OCI-LY1 (cell line): ENCODE data around the gene KANK4.

Experiments
- H2AFZ ChIP-seq: fragments of 200-600 bp; sonication (generic), shearing (Covaris generic); 2 replicates; pipeline ENCODE4 v1.6.0; 2014; ENCODE audit warnings: antibody characterized with exemption, mild to moderate bottlenecking, low read length
- H3F3A ChIP-seq: fragments of 200-600 bp; sonication (generic), shearing (Covaris generic); 2 replicates; pipeline ENCODE4 v1.6.0; 2014; ENCODE audit warnings: mild to moderate bottlenecking, antibody characterized with exemption, low read length, moderate library complexity; ENCODE audit not compliant: insufficient read depth
- H3K27ac ChIP-seq: fragments of 200-600 bp; sonication (generic); 2 replicates; pipeline ENCODE4 v1.5.1; 2014; ENCODE audit warnings: low read length, mixed run types, mild to moderate bottlenecking, low read depth; ENCODE audit not compliant: poor library complexity, severe bottlenecking
- H3K27me3 ChIP-seq: fragments of 200-600 bp; sonication (generic); 2 replicates; pipeline ENCODE4 v1.6.0; 2014; ENCODE audit warnings: antibody characterized with exemption, mild to moderate bottlenecking, low read length, moderate library complexity; ENCODE audit not compliant: insufficient read depth
- H3K36me3 ChIP-seq: fragments of 200-600 bp; sonication (generic); 2 replicates; pipeline ENCODE4 v1.6.1; 2014; ENCODE audit warnings: mild to moderate bottlenecking, antibody characterized with exemption, low read length, moderate library complexity, mixed read lengths; ENCODE audit not compliant: insufficient read depth
- H3K4me1 ChIP-seq: fragments of 200-600 bp; sonication (generic); 2 replicates; pipeline ENCODE4 v1.5.1; 2014; ENCODE audit warnings: mild to moderate bottlenecking, low read length, moderate library complexity; ENCODE audit not compliant: insufficient read depth, severe bottlenecking
- H3K4me2 ChIP-seq: fragments of 200-600 bp; sonication (generic), shearing (Covaris generic); 2 replicates; pipeline ENCODE4 v1.6.1; 2014; ENCODE audit warnings: low read length
- H3K4me3 ChIP-seq: fragments of 200-600 bp; sonication (generic); 2 replicates; pipeline ENCODE4 v1.5.1; 2014; ENCODE audit warnings: low read length, low read depth, mild to moderate bottlenecking, mixed read lengths; ENCODE audit not compliant: poor library complexity, severe bottlenecking
- H3K79me2 ChIP-seq: fragments of 200-600 bp; shearing (Covaris generic); 2 replicates; pipeline ENCODE4 v1.6.1; 2016; ENCODE audit warnings: mixed run types, low read length, mixed read lengths; ENCODE audit not compliant: insufficient read depth
- H3K9ac ChIP-seq: fragments of 200-600 bp; sonication (generic), shearing (Covaris generic); 2 replicates; pipeline ENCODE4 v1.6.1; 2014; ENCODE audit warnings: mild to moderate bottlenecking, low read length, mixed read lengths
- H3K9me2 ChIP-seq: fragments of 200-600 bp; sonication (generic), shearing (Covaris generic); 2 replicates; pipeline ENCODE4 v1.6.1; 2014; ENCODE audit warnings: low read depth, mild to moderate bottlenecking, low read length, mixed read lengths
- H3K9me3 ChIP-seq: fragments of 200-600 bp; shearing (Covaris generic); 2 replicates; pipeline ENCODE4 v1.6.1; 2014; ENCODE audit warnings: low read length, mixed read lengths
- H4K20me1 ChIP-seq: fragments of 200-600 bp; sonication (generic), shearing (Covaris generic); 2 replicates; pipeline ENCODE4 v1.6.0; 2016; ENCODE audit warnings: mild to moderate bottlenecking, low read length; ENCODE audit not compliant: insufficient read depth
- EZH2 ChIP-seq: fragments of 200-600 bp; sonication (generic), shearing (Covaris generic); IDR thresholded peaks from 2 replicates; pipeline ENCODE4 v1.8.0; 2017; ENCODE audit warnings: borderline replicate concordance, mixed run types, mild to moderate bottlenecking, antibody characterized with exemption, low read length, moderate library complexity, mixed read lengths
- TF ChIP-seq, protein P1 (sequence below): fragments of 200-600 bp; sonication (generic), shearing (Covaris generic); IDR thresholded peaks from 2 replicates; pipeline ENCODE4 v1.5.1; 2017; ENCODE audit warnings: mild to moderate bottlenecking, antibody characterized with exemption, low read length, moderate library complexity, mixed read lengths

The KANK4 gene

DNA sequence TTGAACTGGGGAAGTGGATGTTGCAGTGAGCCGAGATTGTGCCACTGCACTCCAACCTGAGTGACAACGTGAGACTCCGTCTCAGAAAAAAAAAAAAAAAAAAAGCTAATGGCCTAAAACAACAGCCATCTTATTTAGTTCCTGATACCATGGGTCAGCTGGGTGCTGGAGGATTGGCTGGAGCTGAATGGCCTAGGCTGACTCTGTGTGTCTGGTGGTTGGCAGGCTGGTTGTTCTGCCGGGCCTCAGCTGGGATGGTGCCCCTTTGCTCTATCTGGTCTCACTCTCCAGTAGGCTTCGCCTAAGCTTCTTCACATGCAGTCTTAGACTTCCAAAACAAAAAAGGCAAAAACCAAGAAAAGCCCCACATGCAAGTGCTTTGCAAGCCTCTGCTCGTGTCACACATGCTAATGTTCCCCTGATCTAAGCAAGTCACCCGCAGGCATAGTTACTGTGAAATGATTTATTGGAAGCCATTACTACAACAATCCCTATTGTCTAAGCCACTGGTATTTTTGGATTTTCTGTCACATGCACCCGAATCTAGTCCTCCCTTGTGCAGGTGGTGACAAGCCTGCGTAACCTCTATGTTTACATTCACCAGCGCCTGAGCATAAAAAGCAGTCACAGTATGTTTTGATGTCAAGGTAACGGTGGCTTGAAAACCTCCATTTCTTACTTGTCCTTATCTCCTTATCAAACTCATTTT lies 39.6 kb upstream of the KANK4 start:
- Histone ChIP-seq H3K36me3 (no peaks in the 10 kb centered on the region), H2AFZ (no peak overlapping the region), H3K4me2 (no peak overlapping the region), H3K27ac (no peak overlapping the region), H3K9me3 (no peaks in the 10 kb centered on the region), H3F3A (no peaks in the 10 kb centered on the region), H3K79me2 (no peaks in the 10 kb centered on the region), H3K9me2 (no peaks in the 10 kb centered on the region), H4K20me1 (no peaks in the 10 kb centered on the region), H3K4me3 (no peak overlapping the region), H3K9ac (no peak overlapping the region), H3K27me3 (no peaks in the 10 kb centered on the region), H3K4me1 (no peaks in the 10 kb centered on the region)
- TF ChIP-seq, protein P1, sequence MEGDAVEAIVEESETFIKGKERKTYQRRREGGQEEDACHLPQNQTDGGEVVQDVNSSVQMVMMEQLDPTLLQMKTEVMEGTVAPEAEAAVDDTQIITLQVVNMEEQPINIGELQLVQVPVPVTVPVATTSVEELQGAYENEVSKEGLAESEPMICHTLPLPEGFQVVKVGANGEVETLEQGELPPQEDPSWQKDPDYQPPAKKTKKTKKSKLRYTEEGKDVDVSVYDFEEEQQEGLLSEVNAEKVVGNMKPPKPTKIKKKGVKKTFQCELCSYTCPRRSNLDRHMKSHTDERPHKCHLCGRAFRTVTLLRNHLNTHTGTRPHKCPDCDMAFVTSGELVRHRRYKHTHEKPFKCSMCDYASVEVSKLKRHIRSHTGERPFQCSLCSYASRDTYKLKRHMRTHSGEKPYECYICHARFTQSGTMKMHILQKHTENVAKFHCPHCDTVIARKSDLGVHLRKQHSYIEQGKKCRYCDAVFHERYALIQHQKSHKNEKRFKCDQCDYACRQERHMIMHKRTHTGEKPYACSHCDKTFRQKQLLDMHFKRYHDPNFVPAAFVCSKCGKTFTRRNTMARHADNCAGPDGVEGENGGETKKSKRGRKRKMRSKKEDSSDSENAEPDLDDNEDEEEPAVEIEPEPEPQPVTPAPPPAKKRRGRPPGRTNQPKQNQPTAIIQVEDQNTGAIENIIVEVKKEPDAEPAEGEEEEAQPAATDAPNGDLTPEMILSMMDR: no peak
- TF ChIP-seq EZH2: no peak

DNA sequence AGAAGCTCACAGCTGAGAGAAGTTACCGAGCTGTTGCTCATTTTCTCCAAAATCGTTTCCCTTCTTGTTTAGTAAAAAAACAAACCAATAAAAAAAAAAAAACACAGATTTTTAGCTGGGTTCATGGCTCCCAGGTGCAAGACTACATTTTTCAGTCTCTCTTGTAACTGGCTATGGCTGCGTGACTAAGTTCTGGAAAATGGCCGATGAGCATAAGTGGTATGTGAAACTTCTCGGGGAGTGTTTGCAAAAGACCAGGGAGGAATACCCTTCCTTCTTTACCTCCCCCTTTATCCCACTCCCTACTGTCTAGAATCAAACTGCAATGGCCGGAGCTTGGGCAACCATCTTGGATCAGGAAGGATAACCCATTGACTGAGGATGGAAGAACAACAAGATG lies 38.7 kb upstream of the KANK4 start:
- Histone ChIP-seq H3K79me2 (no peaks in the 10 kb centered on the region), H3K4me2 (no peak overlapping the region), H3F3A (no peaks in the 10 kb centered on the region), H3K4me1 (no peaks in the 10 kb centered on the region), H3K36me3 (no peaks in the 10 kb centered on the region), H3K9me3 (no peaks in the 10 kb centered on the region), H3K27me3 (no peaks in the 10 kb centered on the region), H3K27ac (no peak overlapping the region), H3K9ac (no peak overlapping the region), H2AFZ (no peak overlapping the region), H3K4me3 (no peak overlapping the region), H4K20me1 (no peaks in the 10 kb centered on the region), H3K9me2 (no peaks in the 10 kb centered on the region)
- TF ChIP-seq EZH2: no peak

DNA sequence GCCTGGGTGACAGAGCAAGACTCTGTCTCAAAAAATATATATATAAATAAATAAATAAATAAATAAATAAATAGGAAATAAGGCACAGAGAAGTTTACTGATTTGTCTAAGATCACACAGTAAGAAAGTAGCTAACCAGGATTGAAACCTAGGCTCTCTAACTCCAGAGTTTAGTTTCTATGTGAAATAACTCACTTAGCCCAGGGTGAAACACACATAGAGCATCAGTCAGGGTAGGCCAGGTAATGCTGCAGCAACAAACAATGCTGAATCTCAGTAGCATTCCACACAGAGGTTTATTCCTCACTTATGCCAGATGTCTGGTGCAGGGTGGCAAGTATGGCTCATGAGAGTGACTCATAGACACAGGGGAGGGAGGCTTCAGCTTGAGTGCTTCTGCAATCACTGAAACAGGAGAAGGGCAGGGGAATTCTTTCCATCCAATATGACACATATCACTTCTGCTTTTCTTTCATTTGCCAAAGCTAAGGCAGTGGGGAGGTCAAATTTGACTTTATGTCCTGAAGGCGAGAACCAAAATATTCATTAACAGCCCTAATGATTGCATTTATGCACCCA lies 37.1 kb upstream of the KANK4 start:
- Histone ChIP-seq H4K20me1 (no peaks in the 10 kb centered on the region), H3K9me2 (no peaks in the 10 kb centered on the region), H3K79me2 (no peaks in the 10 kb centered on the region), H3K36me3 (no peaks in the 10 kb centered on the region), H3K4me3 (no peak overlapping the region), H3K4me1 (no peaks in the 10 kb centered on the region), H2AFZ (no peak overlapping the region), H3K9ac (no peak overlapping the region), H3K27ac (no peak overlapping the region), H3K9me3 (no peaks in the 10 kb centered on the region), H3F3A (no peaks in the 10 kb centered on the region), H3K27me3 (no peaks in the 10 kb centered on the region), H3K4me2 (no peak overlapping the region)
- TF ChIP-seq, protein P1: no peak
- no peak for TF ChIP-seq EZH2

DNA sequence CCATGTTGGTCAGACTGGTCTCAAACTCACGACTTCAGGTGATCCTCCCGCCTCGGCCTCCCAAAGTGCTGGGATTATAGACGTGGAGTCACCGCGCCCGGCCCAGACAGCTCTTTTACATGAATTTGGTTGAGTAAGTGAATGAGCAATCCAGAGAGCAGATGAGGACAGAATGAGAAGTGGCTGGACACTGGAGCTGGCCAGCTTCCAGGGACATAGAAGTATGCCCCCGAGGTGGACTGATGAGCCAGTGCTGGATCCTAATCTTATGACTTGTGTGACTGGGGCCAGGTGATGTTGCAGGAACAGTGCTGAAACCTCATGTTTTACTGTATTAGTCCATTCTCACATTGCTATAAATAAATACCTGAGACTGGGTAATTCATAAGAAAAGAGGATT lies 35.9 kb upstream of the KANK4 start:
- Histone ChIP-seq H3K9me3 (no peaks in the 10 kb centered on the region), H3K27me3 (no peaks in the 10 kb centered on the region), H3K27ac (no peak overlapping the region), H3K4me1 (no peaks in the 10 kb centered on the region), H3K4me2 (no peak overlapping the region), H2AFZ (no peak overlapping the region), H3K9ac (no peak overlapping the region), H3K4me3 (no peak overlapping the region), H4K20me1 (no peaks in the 10 kb centered on the region), H3K79me2 (no peaks in the 10 kb centered on the region), H3K36me3 (no peaks in the 10 kb centered on the region), H3F3A (no peaks in the 10 kb centered on the region), H3K9me2 (no peaks in the 10 kb centered on the region)
- TF ChIP-seq, protein P1: no peak
- TF ChIP-seq EZH2: no peak
